Neural cell (in vitro differentiated cells): ENCODE data around the gene VEGFB. TPM values are rescaled to one million over a fixed set of nuclear protein-coding genes. Genes with fewer than 3 reads are reported as not detected.

Experiments used
- H2AFZ ChIP-seq: fragments of 200-600, 300-800 bp; sonication (generic), shearing (Covaris generic); 2 replicates; pipeline ENCODE4 v1.6.0; 2014; ENCODE audit warnings: low read depth, mild to moderate bottlenecking, antibody characterized with exemption, low read length, moderate library complexity
- H3F3A ChIP-seq: fragments of 200-600 bp; shearing (Covaris generic); 2 replicates; pipeline ENCODE4 v1.6.1; 2016; ENCODE audit warnings: mild to moderate bottlenecking, moderate library complexity, mixed read lengths, antibody characterized with exemption, low read length; ENCODE audit not compliant: insufficient read depth, poor library complexity, severe bottlenecking
- H3K27ac ChIP-seq: fragments of 200-600, 300-800 bp; sonication (generic), shearing (Covaris generic); 2 replicates; pipeline ENCODE4 v1.5.1; 2014; ENCODE audit warnings: mild to moderate bottlenecking, low read length, moderate library complexity
- H3K27me3 ChIP-seq: fragments of 300-800, 200-600 bp; sonication (generic), shearing (Covaris generic); 2 replicates; pipeline ENCODE4 v1.6.0; 2014; ENCODE audit warnings: mild to moderate bottlenecking, low read depth, low read length, moderate library complexity; ENCODE audit not compliant: insufficient read depth
- H3K36me3 ChIP-seq: fragments of 300-800, 200-600 bp; sonication (generic), shearing (Covaris generic); 2 replicates; pipeline ENCODE4 v1.5.1; 2014; ENCODE audit warnings: mild to moderate bottlenecking, antibody characterized with exemption, low read length, moderate library complexity; ENCODE audit not compliant: insufficient read depth
- H3K4me2 ChIP-seq: fragments of 300-800, 200-600 bp; sonication (generic), shearing (Covaris generic); 2 replicates; pipeline ENCODE4 v1.6.0; 2014; ENCODE audit warnings: mild to moderate bottlenecking, low read length
- H3K4me3 ChIP-seq: fragments of 300-800, 200-600 bp; sonication (generic), shearing (Covaris generic); 2 replicates; pipeline ENCODE4 v1.5.1; 2014; ENCODE audit warnings: mild to moderate bottlenecking, low read length, moderate library complexity
- H3K79me2 ChIP-seq: fragments of 200-600 bp; shearing (Covaris generic); replicated peaks from 2 replicates; pipeline ENCODE4 v1.6.0; 2014; ENCODE audit warnings: mild to moderate bottlenecking, low read length, moderate library complexity; ENCODE audit not compliant: insufficient read depth
- H3K9ac ChIP-seq: fragments of 300-800, 200-600 bp; sonication (generic), shearing (Covaris generic); 2 replicates; pipeline ENCODE4 v1.6.1; 2016; ENCODE audit warnings: mild to moderate bottlenecking, low read length, mixed read lengths
- H3K9me2 ChIP-seq: fragments of 200-600 bp; shearing (Covaris generic); 2 replicates; pipeline ENCODE4 v1.6.1; 2016; ENCODE audit warnings: mild to moderate bottlenecking, low read length, mixed read lengths; ENCODE audit not compliant: insufficient read depth
- H3K9me3 ChIP-seq: fragments of 200-600, 300-800 bp; sonication (generic), shearing (Covaris generic); 2 replicates; pipeline ENCODE4 v1.6.1; 2016; ENCODE audit warnings: mild to moderate bottlenecking, mixed run types, low read length, moderate library complexity, mixed read lengths
- H4K20me1 ChIP-seq: fragments of 200-600 bp; shearing (Covaris generic); 2 replicates; pipeline ENCODE4 v1.6.1; 2016; ENCODE audit warnings: mild to moderate bottlenecking, mixed run types; ENCODE audit not compliant: insufficient read depth
- CTCF ChIP-seq: fragments of 450-650 bp; IDR thresholded peaks from 2 replicates; pipeline ENCODE4 v1.5.1; 2014; ENCODE audit warnings: antibody characterized with exemption, mild to moderate bottlenecking, moderate library complexity; ENCODE audit not compliant: poor library complexity, severe bottlenecking
- EP300 ChIP-seq: fragments of 450-650 bp; conservative IDR thresholded peaks from 2 replicates; pipeline ENCODE4 v1.6.1; 2014; ENCODE audit warnings: antibody characterized with exemption, mild to moderate bottlenecking, moderate library complexity; ENCODE audit not compliant: poor library complexity, severe bottlenecking
- EZH2 ChIP-seq: fragments of 200-600, 300-800 bp; shearing (Covaris generic), sonication (generic); IDR thresholded peaks from 2 replicates; pipeline ENCODE4 v1.6.1; 2014; ENCODE audit warnings: antibody characterized with exemption, low read length, borderline replicate concordance, mild to moderate bottlenecking; ENCODE audit not compliant: insufficient read depth, poor library complexity, severe bottlenecking
- MXI1 ChIP-seq: fragments of 450-650 bp; conservative IDR thresholded peaks from 2 replicates; pipeline ENCODE4 v1.6.1; 2014; ENCODE audit warnings: antibody characterized with exemption, mild to moderate bottlenecking; ENCODE audit not compliant: poor library complexity, severe bottlenecking
- POLR2AphosphoS5 ChIP-seq: IDR thresholded peaks from 2 replicates; pipeline ENCODE4 v1.6.1; 2012
- RAD21 ChIP-seq: fragments of 450-650 bp; conservative IDR thresholded peaks from 2 replicates; pipeline ENCODE4 v1.6.1; 2014; ENCODE audit warnings: antibody characterized with exemption, mild to moderate bottlenecking, moderate library complexity
- REST ChIP-seq: IDR thresholded peaks from 2 replicates; pipeline ENCODE4 v1.6.1; 2012; ENCODE audit warnings: borderline replicate concordance
- SMC3 ChIP-seq: fragments of 450-650 bp; conservative IDR thresholded peaks from 2 replicates; pipeline ENCODE4 v1.6.1; 2014; ENCODE audit warnings: antibody characterized with exemption, mild to moderate bottlenecking, moderate library complexity; ENCODE audit not compliant: poor library complexity
- TAF1 ChIP-seq: IDR thresholded peaks from 2 replicates; pipeline ENCODE4 v1.6.1; 2012; ENCODE audit warnings: low read depth
- polyA plus RNA-seq: library from polyadenylated mRNA; depleted of rRNA; stranded (reverse); fragments of >200 nt; gene quantifications from 2 replicates; pipeline ENCODE4 v1.2.3, GENCODE V29; 2014

The VEGFB gene
- polyA plus RNA-seq, 1 donor from 2014 or later = 4.8 TPM

- Histone ChIP-seq H3K4me3 (no peak overlapping the region), H3K9me3 (no peaks in the 10 kb centered on the region), H2AFZ (no peak overlapping the region), H3F3A (no peaks in the 10 kb centered on the region), H3K79me2 (no peaks in the 10 kb centered on the region), H3K36me3 (peaks cover 6% of the 10 kb centered on the region), H4K20me1 (no peaks in the 10 kb centered on the region), H3K9me2 (no peaks in the 10 kb centered on the region), H3K27ac (no peak overlapping the region), H3K9ac (no peak overlapping the region), H3K27me3 (no peaks in the 10 kb centered on the region), H3K4me2 (no peak overlapping the region)
- TF ChIP-seq SMC3 (no peak), POLR2AphosphoS5 (no peak), RAD21 (no peak), EP300 (no peak), REST (no peak), CTCF (no peak), MXI1 (no peak), EZH2 (no peak), TAF1 (no peak)
Measured at GRCh38 chr11:64208796-64209562, 25.4 kb upstream of the VEGFB start.

- Histone ChIP-seq H3K9me3 (no peaks in the 10 kb centered on the region), H4K20me1 (no peaks in the 10 kb centered on the region), H3K36me3 (peaks cover 2% of the 10 kb centered on the region), H3K4me2 (no peak overlapping the region), H3K9ac (no peak overlapping the region), H2AFZ (no peak overlapping the region), H3K4me3 (no peak overlapping the region), H3K27ac (no peak overlapping the region), H3K27me3 (no peaks in the 10 kb centered on the region), H3K79me2 (no peaks in the 10 kb centered on the region), H3K9me2 (no peaks in the 10 kb centered on the region), H3F3A (no peaks in the 10 kb centered on the region)
- no peak for TF ChIP-seq RAD21
- no peak for TF ChIP-seq POLR2AphosphoS5
- TF ChIP-seq REST = no peak
- TF ChIP-seq SMC3 = no peak
- no peak for TF ChIP-seq CTCF
- no peak for TF ChIP-seq EP300
- TF ChIP-seq EZH2 = no peak
- no peak for TF ChIP-seq TAF1
- TF ChIP-seq MXI1 = no peak
Measured at GRCh38 chr11:64209563-64209843, 24.9 kb upstream of the VEGFB start.
